ENCODE results near the gene ATN1. TPM values are rescaled to one million over a fixed set of nuclear protein-coding genes. Genes with fewer than 3 reads are reported as not detected.

ATN1 gene
- total and polyA plus RNA-seq, 2 donors from 2014 or later: 34.2 to 119 TPM

DNA sequence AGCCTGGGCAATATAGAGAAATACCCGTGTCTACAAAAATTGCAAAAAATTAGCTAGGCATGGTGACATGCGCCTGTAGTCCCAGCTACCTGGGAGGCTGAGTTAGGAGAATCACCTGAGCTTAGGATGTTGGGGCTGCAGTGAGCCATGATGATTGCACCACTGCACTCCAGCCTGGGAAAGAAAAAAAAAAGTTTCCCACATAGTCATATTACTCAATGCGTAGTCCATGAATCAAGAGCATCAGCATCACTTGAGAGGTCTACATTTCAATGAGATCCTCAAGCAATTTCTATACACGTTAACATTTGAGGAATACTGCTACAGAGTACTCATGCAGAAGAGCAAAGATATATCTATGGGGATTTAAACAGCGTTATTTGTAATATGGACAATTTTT is 28.3 kb upstream of the ATN1 start:
- Histone ChIP-seq H3K9ac (ENCODE audit: low read length in 3 of 3) (no peak overlapping the region), H3K27ac (ENCODE audit: low read depth in 2 of 2, low read length in 2 of 2) (no peak overlapping the region), H3K27me3 (ENCODE audit: control insufficient read depth, insufficient read depth, low read length) (no peaks in the 10 kb centered on the region), H3K4me3 (ENCODE audit: low read length in 3 of 3) (no peak overlapping the region), H3K9me3 (ENCODE audit: control insufficient read depth in 2 of 3, insufficient read depth in 1 of 3, low read length in 3 of 3) (no peaks in the 10 kb centered on the region), H3K4me1 (ENCODE audit: control insufficient read depth in 2 of 3, insufficient read depth in 2 of 3, low read depth in 1 of 3, low read length in 3 of 3) (peaks cover 0 to 5% (median 0%) of the 10 kb centered on the region in 3 donors), H3K36me3 (ENCODE audit: control insufficient read depth in 2 of 3, insufficient read depth in 3 of 3, low read length in 3 of 3) (no peaks in the 10 kb centered on the region)
- TF ChIP-seq, protein P1, sequence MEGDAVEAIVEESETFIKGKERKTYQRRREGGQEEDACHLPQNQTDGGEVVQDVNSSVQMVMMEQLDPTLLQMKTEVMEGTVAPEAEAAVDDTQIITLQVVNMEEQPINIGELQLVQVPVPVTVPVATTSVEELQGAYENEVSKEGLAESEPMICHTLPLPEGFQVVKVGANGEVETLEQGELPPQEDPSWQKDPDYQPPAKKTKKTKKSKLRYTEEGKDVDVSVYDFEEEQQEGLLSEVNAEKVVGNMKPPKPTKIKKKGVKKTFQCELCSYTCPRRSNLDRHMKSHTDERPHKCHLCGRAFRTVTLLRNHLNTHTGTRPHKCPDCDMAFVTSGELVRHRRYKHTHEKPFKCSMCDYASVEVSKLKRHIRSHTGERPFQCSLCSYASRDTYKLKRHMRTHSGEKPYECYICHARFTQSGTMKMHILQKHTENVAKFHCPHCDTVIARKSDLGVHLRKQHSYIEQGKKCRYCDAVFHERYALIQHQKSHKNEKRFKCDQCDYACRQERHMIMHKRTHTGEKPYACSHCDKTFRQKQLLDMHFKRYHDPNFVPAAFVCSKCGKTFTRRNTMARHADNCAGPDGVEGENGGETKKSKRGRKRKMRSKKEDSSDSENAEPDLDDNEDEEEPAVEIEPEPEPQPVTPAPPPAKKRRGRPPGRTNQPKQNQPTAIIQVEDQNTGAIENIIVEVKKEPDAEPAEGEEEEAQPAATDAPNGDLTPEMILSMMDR (IDR thresholded peaks at IDR 0.05; ENCODE audit: borderline replicate concordance, extremely low read depth, insufficient read depth): no peak
- FAIRE-seq (no peak), DNase-seq (no peak)
- intact Hi-C loops (cut with DNase I): no loop called here

DNA sequence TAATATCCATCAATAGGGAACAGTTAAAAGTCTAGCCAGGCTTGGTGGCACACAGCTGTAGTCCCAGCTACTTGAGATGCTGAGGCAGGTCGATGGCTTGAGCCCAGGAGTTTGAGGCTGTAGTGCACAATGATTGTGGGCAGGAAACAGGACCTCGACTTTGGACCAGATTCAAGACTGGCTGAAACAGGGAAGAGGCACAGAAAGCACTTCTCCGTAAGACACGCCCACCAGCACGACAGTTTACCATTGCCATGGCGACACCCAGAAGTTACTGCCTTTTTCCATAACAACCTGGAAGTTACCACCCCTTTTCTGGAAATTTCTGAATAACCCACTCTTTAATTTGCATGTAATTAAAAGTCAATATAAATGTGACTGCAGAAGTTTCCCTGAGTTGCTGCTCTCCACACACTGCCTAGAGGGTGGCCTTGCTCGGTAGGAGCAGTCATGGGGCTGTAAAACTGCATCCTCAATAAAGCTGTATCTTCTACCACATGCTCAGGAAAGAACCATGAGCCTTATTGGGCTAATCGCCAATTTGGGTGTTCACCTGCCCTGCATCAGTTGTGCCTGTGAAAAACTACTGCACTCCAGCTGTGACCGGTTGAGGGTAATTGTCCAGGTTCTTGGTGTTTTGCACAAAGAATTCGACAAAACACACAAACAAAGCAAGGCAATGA is 27.8 kb upstream of the ATN1 start:
- no peak overlapping the region for H3K4me3 ChIP-seq (ENCODE audit: low read length in 3 of 3)
- peak overlapping the region in 1 of 2 donors; percentile 23 for H3K27ac ChIP-seq (ENCODE audit: low read depth in 2 of 2, low read length in 2 of 2)
- TF ChIP-seq, protein P1 (IDR thresholded peaks at IDR 0.05; ENCODE audit: borderline replicate concordance, extremely low read depth, insufficient read depth): no peak
- no peak for FAIRE-seq
- H3K9me3 ChIP-seq (ENCODE audit: control insufficient read depth in 2 of 3, insufficient read depth in 1 of 3, low read length in 3 of 3): no peaks in the 10 kb centered on the region
- H3K4me1 ChIP-seq (ENCODE audit: control insufficient read depth in 2 of 3, insufficient read depth in 2 of 3, low read depth in 1 of 3, low read length in 3 of 3): peaks cover 0 to 8% (median 0%) of the 10 kb centered on the region in 3 donors
- H3K27me3 ChIP-seq (ENCODE audit: control insufficient read depth, insufficient read depth, low read length): no peaks in the 10 kb centered on the region
- intact Hi-C loops (cut with DNase I): no loop called here
- no peak overlapping the region for H3K9ac ChIP-seq (ENCODE audit: low read length in 3 of 3)
- H3K36me3 ChIP-seq (ENCODE audit: control insufficient read depth in 2 of 3, insufficient read depth in 3 of 3, low read length in 3 of 3): no peaks in the 10 kb centered on the region
- DNase-seq: peak in 3 of 5 donors; percentile 24 to 85 (median 71)

DNA sequence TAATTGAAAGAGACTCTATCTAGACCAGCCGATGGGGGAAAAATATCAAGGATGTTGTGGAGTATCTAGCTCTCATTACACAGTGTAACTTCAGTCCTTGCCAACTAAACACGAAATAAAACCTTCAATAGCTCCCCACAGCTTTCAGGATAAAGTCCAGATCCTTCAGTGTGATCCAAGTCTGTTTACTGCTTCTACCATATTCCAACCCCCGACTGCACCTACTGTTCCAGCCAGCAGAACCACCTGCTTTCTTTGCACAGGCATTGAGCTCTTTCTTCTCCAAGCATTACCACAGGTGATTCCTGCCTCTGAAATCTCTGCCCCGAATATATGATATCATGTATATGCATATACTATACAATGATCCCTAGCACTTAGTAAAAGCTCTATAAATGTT is 25.3 kb upstream of the ATN1 start:
- FAIRE-seq: no peak
- Histone ChIP-seq H3K9me3 (ENCODE audit: control insufficient read depth in 2 of 3, insufficient read depth in 1 of 3, low read length in 3 of 3) (no peaks in the 10 kb centered on the region), H3K4me1 (ENCODE audit: control insufficient read depth in 2 of 3, insufficient read depth in 2 of 3, low read depth in 1 of 3, low read length in 3 of 3) (peaks cover 0 to 11% (median 3%) of the 10 kb centered on the region in 3 donors), H3K9ac (ENCODE audit: low read length in 3 of 3) (no peak overlapping the region), H3K27me3 (ENCODE audit: control insufficient read depth, insufficient read depth, low read length) (no peaks in the 10 kb centered on the region), H3K36me3 (ENCODE audit: control insufficient read depth in 2 of 3, insufficient read depth in 3 of 3, low read length in 3 of 3) (peaks cover 0 to 4% (median 0%) of the 10 kb centered on the region in 3 donors), H3K4me3 (ENCODE audit: low read length in 3 of 3) (no peak overlapping the region), H3K27ac (ENCODE audit: low read depth in 2 of 2, low read length in 2 of 2) (no peak overlapping the region)
- no peak for DNase-seq
- TF ChIP-seq, protein P1 (IDR thresholded peaks at IDR 0.05; ENCODE audit: borderline replicate concordance, extremely low read depth, insufficient read depth): no peak
- intact Hi-C loops (cut with DNase I): no loop called here

Data from kidney (tissue), 14 donors.